Central memory CD8-positive, alpha-beta T cell (primary cell): ENCODE measurements around the gene DYNLRB1.
A peak's percentile ranks its signal among the peaks of the same experiment; 100 is the strongest.
"Not testable (repeated sequence)": the region's sequence is repeated elsewhere in the genome, so short reads cannot be mapped to it uniquely, and the experiment has no call there.

Experiments
- ATAC-seq: fragments of 150-1000 bp; cut with Tn5 transposase; replicated peaks from 2 replicates; pipeline ENCODE4 v1.10.0; 2022; ENCODE audit warnings: mild to moderate bottlenecking, moderate FRiP score, moderate number of reproducible peaks; ENCODE audit not compliant: poor library complexity, severe bottlenecking; ENCODE audit errors: extremely low read depth
- DNase-seq, 2 donors: peaks; one replicate each; pipeline ENCODE4 v3.0.0; 2021; ENCODE audit warnings: low spot score in 2 of 2
- H3K27ac Mint-ChIP-seq: one replicate; pipeline ENCODE4 v1.8.0; 2022; ENCODE audit warnings: low read depth, mild to moderate bottlenecking, moderate library complexity, mixed read lengths
- H3K27me3 Mint-ChIP-seq: one replicate; pipeline ENCODE4 v1.8.0; 2022; ENCODE audit warnings: mixed read lengths
- H3K36me3 Mint-ChIP-seq: one replicate; pipeline ENCODE4 v1.8.0; 2022; ENCODE audit warnings: mild to moderate bottlenecking, moderate library complexity, mixed read lengths; ENCODE audit not compliant: insufficient read depth
- H3K4me1 Mint-ChIP-seq: one replicate; pipeline ENCODE4 v1.8.0; 2022; ENCODE audit warnings: mixed read lengths
- H3K4me3 Mint-ChIP-seq: one replicate; pipeline ENCODE4 v1.8.0; 2022; ENCODE audit warnings: mild to moderate bottlenecking, moderate library complexity, mixed read lengths
- H3K9me3 Mint-ChIP-seq: one replicate; pipeline ENCODE4 v1.8.0; 2022; ENCODE audit warnings: mixed read lengths

DYNLRB1 gene

DNA sequence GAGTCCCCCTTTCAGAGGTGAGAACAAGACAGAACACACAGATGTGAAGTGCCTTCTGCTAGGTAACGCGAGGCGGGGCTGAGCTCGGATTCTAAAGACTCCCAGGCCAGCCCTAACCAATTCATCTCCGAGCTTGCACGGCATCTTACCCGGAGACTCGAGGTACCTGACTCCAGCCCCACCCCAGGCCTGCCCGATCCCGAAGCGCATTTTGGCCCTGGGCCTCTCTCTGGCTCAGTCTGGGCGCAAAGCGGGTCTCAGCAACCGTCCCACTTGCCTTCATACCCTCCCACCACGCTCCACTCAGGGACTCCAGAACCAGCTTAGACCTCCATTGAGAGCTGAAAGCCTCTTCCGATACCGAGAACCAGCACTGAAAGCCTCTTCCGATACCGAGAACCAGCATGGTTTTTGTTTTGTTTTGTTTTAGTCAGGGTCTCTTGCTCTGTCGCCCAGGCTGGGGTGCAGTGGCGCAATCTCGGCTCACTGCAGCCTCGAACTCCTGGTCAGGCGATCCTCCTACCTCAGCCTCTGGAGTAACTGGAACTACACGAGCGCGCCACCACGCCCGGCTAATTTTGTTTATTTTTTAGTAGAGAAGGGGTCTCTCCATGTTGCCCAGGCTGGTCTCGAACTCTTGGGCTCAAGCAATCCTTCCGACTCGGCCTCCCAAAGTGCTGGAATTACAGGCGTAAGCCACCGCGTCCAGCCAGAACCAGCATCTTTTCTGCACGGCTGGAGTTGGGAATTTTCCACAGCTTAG, 557 bp upstream of the DYNLRB1 start:
- H3K4me1 Mint-ChIP-seq = peaks cover 45% of the 10 kb centered on the region
- H3K4me3 Mint-ChIP-seq = peak overlapping the region; percentile 99
- no peaks in the 10 kb centered on the region for H3K27me3 Mint-ChIP-seq
- H3K9me3 Mint-ChIP-seq = no peaks in the 10 kb centered on the region
- DNase-seq (peak; percentile 47 to 53), ATAC-seq (peak; percentile 61)
- H3K27ac Mint-ChIP-seq = peak overlapping the region; percentile 97
- H3K36me3 Mint-ChIP-seq = peaks cover 26% of the 10 kb centered on the region

DNA sequence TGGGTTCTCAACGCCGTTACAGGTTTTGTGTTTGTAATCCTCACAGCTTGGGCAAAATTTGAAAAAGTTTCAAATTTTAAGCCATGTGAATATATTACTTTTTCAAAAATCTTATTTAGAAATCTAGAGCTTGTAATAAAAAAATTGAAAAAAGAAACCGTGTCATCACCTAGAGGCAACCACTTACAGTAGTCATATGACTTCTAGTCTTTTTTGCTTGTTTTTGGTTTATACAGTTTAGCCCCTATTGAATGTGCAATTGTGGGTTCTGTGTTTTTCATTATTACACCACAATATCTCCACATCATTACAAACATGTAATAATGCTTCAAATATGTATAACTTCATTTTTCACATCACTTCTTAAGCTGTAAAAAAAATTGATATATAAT, 888 bp downstream of the DYNLRB1 start:
- DNase-seq (no peak), ATAC-seq (peak; percentile 17)
- Mint-ChIP-seq H3K27ac (peak overlapping the region; percentile 97), H3K4me3 (peak overlapping the region; percentile 99), H3K9me3 (no peaks in the 10 kb centered on the region), H3K27me3 (no peaks in the 10 kb centered on the region), H3K36me3 (peaks cover 21% of the 10 kb centered on the region), H3K4me1 (peaks cover 46% of the 10 kb centered on the region)

DNA sequence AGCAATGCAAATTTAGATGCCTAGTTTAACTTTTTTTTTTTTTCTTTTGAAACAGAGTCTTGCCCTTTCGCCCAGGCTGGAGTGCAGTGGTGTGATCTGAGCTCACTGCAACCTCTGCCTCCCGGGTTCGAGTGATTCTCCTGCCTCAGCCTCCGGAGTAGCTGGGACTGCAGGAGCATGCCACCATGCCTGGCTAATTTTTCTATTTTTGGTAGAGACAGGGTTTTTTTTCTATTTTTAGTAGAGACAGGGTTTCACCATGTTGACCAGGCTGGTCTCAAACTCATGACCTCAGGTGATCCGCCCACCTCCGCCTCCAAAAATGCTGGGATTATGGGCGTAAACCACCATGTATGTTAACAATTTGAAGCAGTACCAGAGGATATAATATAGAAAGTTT, 2.6 kb downstream of the DYNLRB1 start:
- H3K27ac Mint-ChIP-seq, DNase-seq, H3K27me3 Mint-ChIP-seq, ATAC-seq, H3K9me3 Mint-ChIP-seq: not testable (repeated sequence)
- Mint-ChIP-seq H3K36me3 (peaks cover 21% of the 10 kb centered on the region), H3K4me3 (peak overlapping the region; percentile 66), H3K4me1 (peaks cover 56% of the 10 kb centered on the region)

GRCh38 chr20:34519841-34520240, 3.6 kb downstream of the DYNLRB1 start:
- H3K9me3 Mint-ChIP-seq, H3K27ac Mint-ChIP-seq, H3K4me3 Mint-ChIP-seq, ATAC-seq, H3K27me3 Mint-ChIP-seq, DNase-seq: not testable (repeated sequence)
- Mint-ChIP-seq H3K4me1 (peaks cover 49% of the 10 kb centered on the region), H3K36me3 (peaks cover 21% of the 10 kb centered on the region)

DNA sequence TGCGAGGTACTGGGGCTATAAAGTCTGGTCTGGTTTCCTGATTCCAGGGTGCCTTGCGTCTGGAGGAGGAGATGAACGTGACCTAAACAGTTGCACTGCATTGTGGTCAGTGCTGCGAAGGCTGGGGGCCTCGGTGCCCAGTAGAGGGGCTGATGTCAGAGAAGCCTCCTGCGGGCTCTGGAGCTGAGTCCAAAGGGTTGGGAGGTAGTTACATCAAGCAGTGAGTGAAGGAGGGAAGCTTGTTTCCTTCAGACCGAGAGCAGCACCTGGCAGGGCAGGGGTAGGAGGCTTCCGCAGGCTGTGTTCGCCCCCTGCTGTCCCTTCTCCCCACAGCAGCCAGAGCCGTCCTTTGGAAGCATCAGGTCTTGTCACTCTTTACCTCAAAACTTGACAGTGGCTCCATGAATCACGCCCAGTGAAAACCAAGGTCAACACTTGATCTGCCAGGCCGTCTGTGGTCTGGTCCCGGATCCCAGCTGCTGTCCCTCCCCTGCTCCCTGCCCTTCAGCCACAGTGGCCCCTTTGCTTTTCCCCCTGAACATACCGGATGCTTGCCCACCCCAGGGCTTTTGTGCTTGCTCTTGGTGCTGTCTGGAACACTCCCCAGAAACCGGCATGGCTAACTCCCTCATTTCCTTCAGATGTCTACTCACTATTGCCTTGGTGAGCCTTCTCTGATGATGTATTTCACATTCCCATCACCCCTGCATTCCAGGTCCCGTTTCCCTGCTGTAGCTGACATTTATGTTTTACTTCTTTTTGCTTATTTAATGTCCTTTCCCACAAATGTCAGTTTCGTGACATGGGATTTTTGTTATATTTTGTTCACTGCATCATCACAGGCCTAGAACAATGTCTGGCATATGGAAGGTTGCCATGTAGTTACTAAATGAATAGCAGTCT, 7.0 kb downstream of the DYNLRB1 start:
- peaks cover 38% of the 10 kb centered on the region for H3K4me1 Mint-ChIP-seq
- H3K9me3 Mint-ChIP-seq = no peaks in the 10 kb centered on the region
- ATAC-seq = no peak
- peak; percentile 18 to 30 for DNase-seq
- H3K27ac Mint-ChIP-seq = peak overlapping the region; percentile 23
- H3K4me3 Mint-ChIP-seq = no peak overlapping the region
- no peaks in the 10 kb centered on the region for H3K27me3 Mint-ChIP-seq
- H3K36me3 Mint-ChIP-seq = peaks cover 23% of the 10 kb centered on the region

DNA sequence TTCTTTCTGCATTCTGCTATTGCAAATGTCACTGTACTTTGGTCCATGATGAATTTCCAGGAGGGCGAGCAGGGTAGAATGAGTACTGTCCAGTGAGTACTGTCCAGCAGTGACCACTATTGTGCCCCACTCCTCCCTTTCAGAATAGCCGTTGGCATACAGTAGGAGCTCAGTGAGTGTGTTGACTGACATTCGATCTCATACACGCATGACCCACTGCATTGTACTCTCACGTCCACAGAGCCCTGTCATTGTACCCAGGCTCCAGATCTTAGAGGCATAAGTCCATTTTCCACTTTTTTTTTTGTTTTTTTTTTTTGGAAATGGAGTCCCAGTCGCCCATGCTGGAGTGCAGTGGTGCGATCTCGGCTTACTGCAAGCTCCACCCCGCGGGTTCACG, 8.2 kb downstream of the DYNLRB1 start:
- ATAC-seq (no peak), DNase-seq (no peak)
- H3K36me3 Mint-ChIP-seq = peaks cover 30% of the 10 kb centered on the region
- no peak overlapping the region for H3K4me3 Mint-ChIP-seq
- no peak overlapping the region for H3K27ac Mint-ChIP-seq
- peaks cover 33% of the 10 kb centered on the region for H3K4me1 Mint-ChIP-seq
- H3K9me3 Mint-ChIP-seq = no peaks in the 10 kb centered on the region
- no peaks in the 10 kb centered on the region for H3K27me3 Mint-ChIP-seq

DNA sequence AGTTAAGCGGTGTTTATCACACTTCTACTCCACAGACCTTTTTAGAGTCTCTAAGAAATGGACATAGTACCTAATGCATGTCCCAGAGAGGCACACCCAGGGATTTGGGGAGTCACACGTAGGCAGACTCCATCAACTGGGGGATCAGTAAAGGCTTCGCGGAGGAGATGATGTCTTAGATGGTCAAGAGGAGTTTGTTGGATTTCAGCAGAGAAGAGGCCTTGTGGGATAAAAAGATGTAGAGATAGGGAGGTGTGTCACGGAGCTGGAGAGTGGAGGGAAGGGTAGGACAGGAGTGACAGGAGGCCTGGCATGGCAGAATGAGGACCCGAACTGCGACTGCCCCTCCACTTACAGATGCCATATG, 9.1 kb downstream of the DYNLRB1 start:
- no peak overlapping the region for H3K4me3 Mint-ChIP-seq
- peaks cover 35% of the 10 kb centered on the region for H3K36me3 Mint-ChIP-seq
- H3K27ac Mint-ChIP-seq = peak overlapping the region; percentile 68
- ATAC-seq (no peak), DNase-seq (peak in 1 of 2 donors; percentile 6)
- no peaks in the 10 kb centered on the region for H3K27me3 Mint-ChIP-seq
- no peaks in the 10 kb centered on the region for H3K9me3 Mint-ChIP-seq
- H3K4me1 Mint-ChIP-seq = peaks cover 37% of the 10 kb centered on the region

DNA sequence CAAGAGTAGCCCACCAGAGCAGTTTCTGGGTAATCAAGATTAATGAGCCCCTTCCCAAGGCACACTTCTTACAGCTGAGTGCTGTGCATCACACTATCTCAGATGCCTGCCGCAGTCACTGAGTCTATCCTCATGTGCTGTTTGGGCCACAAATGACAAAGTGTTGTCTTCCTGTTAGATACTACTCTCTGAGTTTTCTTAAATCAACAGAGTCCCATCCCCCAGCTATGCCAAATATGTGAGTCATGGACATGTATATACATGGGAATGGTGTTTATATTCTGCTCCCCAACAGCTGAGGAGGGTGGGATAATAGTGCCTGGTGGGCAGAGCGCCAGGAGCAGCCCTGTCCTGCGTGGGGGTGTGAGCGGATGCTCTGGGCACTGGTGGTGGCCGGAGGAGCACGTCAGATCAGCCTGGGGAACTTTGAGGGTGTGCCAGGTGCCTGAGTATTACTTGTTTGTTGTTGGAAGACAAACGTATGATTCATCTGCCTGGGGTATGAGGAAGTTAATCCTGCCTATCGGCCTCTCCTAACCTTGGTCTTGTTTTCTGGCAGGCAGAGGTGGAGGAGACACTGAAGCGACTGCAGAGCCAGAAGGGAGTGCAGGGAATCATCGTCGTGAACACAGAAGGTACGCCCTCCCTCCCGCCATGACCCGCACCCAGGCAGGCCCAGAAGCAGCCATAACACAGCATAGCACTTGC, 9.6 kb downstream of the DYNLRB1 start:
- no peak for ATAC-seq
- DNase-seq = no peak
- H3K27ac Mint-ChIP-seq = peak overlapping the region; percentile 68

GRCh38 chr20:34526466-34526865, 10.2 kb downstream of the DYNLRB1 start:
- peaks cover 41% of the 10 kb centered on the region for H3K36me3 Mint-ChIP-seq
- peaks cover 48% of the 10 kb centered on the region for H3K4me1 Mint-ChIP-seq

More for the DNA sequence above, 9.6 kb downstream of the DYNLRB1 start:
- no peaks in the 10 kb centered on the region for H3K9me3 Mint-ChIP-seq
- H3K4me1 Mint-ChIP-seq = peaks cover 42% of the 10 kb centered on the region
- H3K27me3 Mint-ChIP-seq = no peaks in the 10 kb centered on the region
- H3K4me3 Mint-ChIP-seq = no peak overlapping the region
- H3K36me3 Mint-ChIP-seq = peaks cover 39% of the 10 kb centered on the region

GRCh38 chr20:34527016-34527415, 10.8 kb downstream of the DYNLRB1 start:
- Mint-ChIP-seq H3K4me1 (peaks cover 49% of the 10 kb centered on the region), H3K4me3 (no peak overlapping the region), H3K36me3 (peaks cover 43% of the 10 kb centered on the region), H3K27me3 (no peaks in the 10 kb centered on the region), H3K9me3 (no peaks in the 10 kb centered on the region), H3K27ac (no peak overlapping the region)
- ATAC-seq (no peak), DNase-seq (no peak)

More at GRCh38 chr20:34526466-34526865, 10.2 kb downstream of the DYNLRB1 start:
- Mint-ChIP-seq H3K4me3 (no peak overlapping the region), H3K9me3 (no peaks in the 10 kb centered on the region), H3K27me3 (no peaks in the 10 kb centered on the region), H3K27ac (no peak overlapping the region)
- DNase-seq = no peak
- no peak for ATAC-seq

DNA sequence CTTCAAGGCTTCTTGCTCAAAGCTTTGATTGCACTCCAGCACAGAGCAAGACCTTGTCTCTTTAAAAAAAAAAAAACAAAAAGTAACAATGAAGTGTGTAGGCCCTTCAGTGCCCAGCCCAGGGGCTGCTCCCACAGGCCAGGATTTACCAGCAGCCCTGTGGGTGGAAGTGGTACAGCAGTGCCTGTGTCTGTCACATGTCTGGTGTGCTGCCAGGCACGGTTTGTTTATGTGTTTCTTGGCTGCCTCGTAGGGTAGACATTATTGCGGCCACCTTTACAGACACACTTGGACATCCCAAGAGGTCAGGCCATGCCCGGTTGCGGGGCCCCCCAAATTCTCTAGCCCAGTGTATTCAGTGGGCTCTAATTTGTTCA, 12.7 kb downstream of the DYNLRB1 start:
- no peaks in the 10 kb centered on the region for H3K27me3 Mint-ChIP-seq
- ATAC-seq = no peak
- H3K36me3 Mint-ChIP-seq = peaks cover 41% of the 10 kb centered on the region
- H3K27ac Mint-ChIP-seq = no peak overlapping the region
- H3K4me1 Mint-ChIP-seq = peaks cover 31% of the 10 kb centered on the region
- no peak for DNase-seq
- H3K9me3 Mint-ChIP-seq = no peaks in the 10 kb centered on the region
- no peak overlapping the region for H3K4me3 Mint-ChIP-seq

- peaks cover 46% of the 10 kb centered on the region for H3K36me3 Mint-ChIP-seq
- no peak for ATAC-seq
Measured at GRCh38 chr20:34529742-34530141, 13.5 kb downstream of the DYNLRB1 start.

More at GRCh38 chr20:34529742-34530141, 13.5 kb downstream of the DYNLRB1 start:
- H3K4me1 Mint-ChIP-seq = peaks cover 37% of the 10 kb centered on the region
- H3K27me3 Mint-ChIP-seq = no peaks in the 10 kb centered on the region
- no peak overlapping the region for H3K27ac Mint-ChIP-seq
- no peak for DNase-seq
- H3K4me3 Mint-ChIP-seq = no peak overlapping the region
- no peaks in the 10 kb centered on the region for H3K9me3 Mint-ChIP-seq
